Measurements from ENCODE around the gene CIITA.

- TF ChIP-seq EZH2 (IDR thresholded peaks at IDR 0.05; ENCODE audit: insufficient read depth, poor library complexity, severe bottlenecking), result no peak
- no peak for TF ChIP-seq EZH2phosphoT487 (IDR thresholded peaks at IDR 0.05; ENCODE audit: insufficient read depth, low read depth)
Observed at GRCh38 chr16:10972108-10972818, 95.3 kb downstream of the CIITA start.

All from GM23248 (cell line).